K562 (cell line): Measurements from ENCODE around the gene SIRPG. TPM values are rescaled to one million over a fixed set of nuclear protein-coding genes. Genes with fewer than 3 reads are reported as not detected.

Experiments
- ATAC-seq: fragments of 200-7000 bp; cut with Tn5 transposase; 3 replicates; pipeline ENCODE4 v1.9.1; 2020; ENCODE audit warnings: moderate library complexity
- BruUV-seq: library from RNA; stranded (reverse); fragments of 400-500 nt; replicated peaks from 2 replicates; lab custom pipeline; 2021; lab: Mats Ljungman, UMichigan
- CTCF ChIA-PET: fragments of 300-600 bp; formaldehyde crosslinking; extraction: SDS; loops from one replicate; lab custom pipeline; 2021; ENCODE audit warnings: low intra/inter-chr PET ratio; lab: Yijun Ruan, JAX
- POLR2A ChIA-PET: fragments of 300-600, 350-650 bp; sonication (Branson Sonifier 250); formaldehyde crosslinking; extraction: SDS; loops from one replicate; lab custom pipeline; 2021; ENCODE audit warnings: antibody characterized with exemption, inconsistent platforms; lab: Yijun Ruan, JAX
- DNase-seq, 4 experiments: peaks; one replicate each; pipeline versions ENCODE4 v3.0.0 to v3.0.0-alpha.2; 2011 to 2018; ENCODE audit warnings: low spot score in 3 of 4, mixed read lengths in 3 of 4; ENCODE audit errors: extremely low read depth in 1 of 4
- FAIRE-seq: peaks from 2 replicates; lab custom pipeline; 2011; peaks lifted over from hg19 to GRCh38; lab: Jason Lieb, UNC
- H2AFZ ChIP-seq: 2 replicates; pipeline ENCODE4 v1.6.0; 2011; ENCODE audit warnings: low read depth, low read length, control low read depth, inconsistent platforms
- H3K27ac ChIP-seq: fragments of 200-600 bp; 3 replicates; pipeline ENCODE4 v1.8.0; 2011; ENCODE audit warnings: low read depth, mild to moderate bottlenecking, control low read depth, inconsistent platforms, low read length, moderate library complexity, mixed read lengths; ENCODE audit errors: extremely low read depth
- H3K27me3 ChIP-seq, 2 experiments: fragments of 300-600 bp in 1 of 2; 2 replicates in 1 of 2; 3 replicates in 1 of 2; pipeline versions ENCODE4 v1.6.0 to v1.8.0; 2011; ENCODE audit warnings: inconsistent platforms in 2 of 2, low read length in 2 of 2, mild to moderate bottlenecking in 1 of 2, mixed read lengths in 1 of 2, moderate library complexity in 1 of 2; ENCODE audit not compliant: control insufficient read depth in 2 of 2, insufficient read depth in 2 of 2
- H3K36me3 ChIP-seq: fragments of 300-600 bp; 3 replicates; pipeline ENCODE4 v1.8.0; 2011; ENCODE audit warnings: mild to moderate bottlenecking, low read length, inconsistent platforms; ENCODE audit not compliant: control insufficient read depth, insufficient read depth
- H3K4me1 ChIP-seq, 2 experiments: fragments of 200-600 bp in 1 of 2; replicated peaks in 1 of 2; 2 replicates in 1 of 2; 3 replicates in 1 of 2; pipeline versions ENCODE4 v1.5.1 to v1.8.0; 2011; ENCODE audit warnings: inconsistent platforms in 2 of 2, low read length in 2 of 2, mild to moderate bottlenecking in 1 of 2, mixed read lengths in 1 of 2, moderate library complexity in 1 of 2; ENCODE audit not compliant: control insufficient read depth in 2 of 2, insufficient read depth in 2 of 2
- H3K4me2 ChIP-seq: 2 replicates; pipeline ENCODE4 v1.6.1; 2011; ENCODE audit warnings: low read length, control low read depth, inconsistent platforms, mixed read lengths; ENCODE audit not compliant: insufficient read depth
- H3K4me3 ChIP-seq: fragments of 200-600 bp; sonication (generic), shearing (Covaris generic); 2 replicates; pipeline ENCODE4 v1.5.1; 2016; ENCODE audit warnings: control low read depth, inconsistent platforms
- H3K79me2 ChIP-seq: fragments of 200-600 bp; 3 replicates; pipeline ENCODE4 v1.8.0; 2011; ENCODE audit warnings: low read length, inconsistent platforms; ENCODE audit not compliant: control insufficient read depth, insufficient read depth
- H3K9ac ChIP-seq, 2 experiments: 2 replicates each; pipeline versions ENCODE4 v1.6.0 to v1.6.1; 2011; ENCODE audit warnings: low read depth in 2 of 2, low read length in 2 of 2, control low read depth in 1 of 2, inconsistent platforms in 1 of 2, mild to moderate bottlenecking in 1 of 2, mixed read lengths in 1 of 2; ENCODE audit not compliant: insufficient read depth in 1 of 2
- H3K9me1 ChIP-seq: one replicate; pipeline ENCODE4 v1.6.0; 2011; ENCODE audit warnings: inconsistent platforms, mild to moderate bottlenecking, low read length, moderate library complexity; ENCODE audit not compliant: control insufficient read depth, insufficient read depth
- H3K9me3 ChIP-seq: replicated peaks from 2 replicates; pipeline ENCODE4 v1.5.1; 2011; ENCODE audit warnings: low read depth, low read length, inconsistent platforms; ENCODE audit not compliant: control insufficient read depth, insufficient read depth
- H4K20me1 ChIP-seq: replicated peaks from 2 replicates; pipeline ENCODE4 v1.6.1; 2011; ENCODE audit warnings: low read length, inconsistent platforms, mixed read lengths; ENCODE audit not compliant: control insufficient read depth, insufficient read depth
- HDAC6 ChIP-seq: IDR thresholded peaks from 2 replicates; pipeline ENCODE4 v1.6.1; 2012; ENCODE audit warnings: low read depth, mild to moderate bottlenecking, control low read depth, inconsistent platforms, low read length, moderate library complexity
- PRMT5 ChIP-seq: sonication (generic); formaldehyde crosslinking; IDR thresholded peaks from 2 replicates; pipeline ENCODE4 v1.5.0; 2020; ENCODE audit warnings: missing genetic modification reagents
- ZNF165 ChIP-seq: fragments of 250-450 bp; sonication (Bioruptor Pico); IDR thresholded peaks from 2 replicates; pipeline ENCODE4 v1.4.0; 2020; ENCODE audit warnings: borderline replicate concordance
- WGBS: fragments of 100-300 bp; shearing (Covaris generic); methylation state at CpG from one replicate; pipeline ENCODE4 v1.1.6; 2016; ENCODE audit warnings: low coverage, mixed read lengths; ENCODE audit not compliant: insufficient coverage; ENCODE audit errors: missing lambda C conversion rate; 5-methylcytosine and 5-hydroxymethylcytosine counted together
- in situ Hi-C: fragments of 300-500 bp; cut with MboI; formaldehyde crosslinking; loops from 4 replicates; pipeline ENCODE4 v1.15.0; 2018; ENCODE audit warnings: inconsistent platforms, mixed read lengths
- intact Hi-C: fragments of 100-400 bp; cut with micrococcal nuclease; formaldehyde crosslinking; loops from 2 replicates; pipeline ENCODE4 v1.14.2; 2022
- polyA plus RNA-seq, 8 experiments: library from polyadenylated mRNA; depleted of rRNA in 4 of 8; stranded (reverse) in 5 of 8; unstranded in 3 of 8; fragments of >200 nt; fragmentation: Nextera tagmentation in 2 of 8; fragmentation: Illumina TruSeq in 1 of 8; extraction: Ambion mirVana in 2 of 8; extraction: Trizol in 1 of 8; gene quantifications; 2 replicates each; pipeline versions ENCODE4 v1.2.1 to v1.2.3, GENCODE V29; 2011 to 2014; ENCODE audit warnings: inconsistent platforms in 1 of 8, missing spikeins in 1 of 8
- total RNA-seq, 7 experiments: library from RNA; depleted of rRNA in 6 of 7; stranded (reverse); fragments of >200 nt in 6 of 7; fragmentation: Illumina TruSeq in 2 of 7; extraction: Trizol in 2 of 7; gene quantifications; 2 replicates each; pipeline versions ENCODE4 v1.2.1 to v1.2.3, GENCODE V29; 2011 to 2021; ENCODE audit warnings: low replicate concordance in 1 of 7
- TF ChIP-seq, protein P1 (sequence below): fragments of 150-350 bp; conservative IDR thresholded peaks from 2 replicates; pipeline ENCODE4 v1.6.1; 2014; ENCODE audit warnings: low read length

SIRPG gene
- total and polyA plus RNA-seq, 9 of the 15 experiments (the other 6 are each of a cell fraction or from before 2014, with no cell fraction given), result not detected

DNA sequence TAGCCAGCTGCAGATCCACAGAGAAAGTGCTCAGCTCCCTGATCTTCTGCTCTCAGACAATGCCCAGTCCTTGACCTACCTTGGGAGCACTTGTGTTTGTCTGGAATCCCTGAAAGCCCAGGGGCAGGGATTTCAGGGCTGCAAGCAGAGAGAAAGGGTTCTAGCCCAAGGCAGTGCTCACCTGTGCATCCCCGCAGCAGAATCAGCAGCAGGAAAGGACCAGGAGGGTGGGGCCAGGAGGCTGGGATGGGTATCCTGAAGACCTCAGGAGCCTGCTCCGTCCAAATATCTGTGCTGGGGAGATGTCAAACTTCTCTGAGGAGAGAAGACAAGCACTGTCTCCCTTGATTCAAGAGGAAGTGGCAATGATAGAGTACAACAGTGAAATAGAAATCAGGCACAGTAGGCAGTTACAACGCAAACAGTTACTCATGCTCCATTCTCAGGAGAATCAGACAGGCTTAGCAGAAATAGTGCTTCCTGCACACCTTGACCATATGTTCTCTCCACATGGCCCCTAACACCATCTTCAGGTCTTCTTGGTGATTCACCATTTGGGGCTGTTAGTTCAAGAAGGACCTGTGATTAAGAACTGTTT, 28.7 kb upstream of the SIRPG start (continued):
- TF ChIP-seq, protein P1, sequence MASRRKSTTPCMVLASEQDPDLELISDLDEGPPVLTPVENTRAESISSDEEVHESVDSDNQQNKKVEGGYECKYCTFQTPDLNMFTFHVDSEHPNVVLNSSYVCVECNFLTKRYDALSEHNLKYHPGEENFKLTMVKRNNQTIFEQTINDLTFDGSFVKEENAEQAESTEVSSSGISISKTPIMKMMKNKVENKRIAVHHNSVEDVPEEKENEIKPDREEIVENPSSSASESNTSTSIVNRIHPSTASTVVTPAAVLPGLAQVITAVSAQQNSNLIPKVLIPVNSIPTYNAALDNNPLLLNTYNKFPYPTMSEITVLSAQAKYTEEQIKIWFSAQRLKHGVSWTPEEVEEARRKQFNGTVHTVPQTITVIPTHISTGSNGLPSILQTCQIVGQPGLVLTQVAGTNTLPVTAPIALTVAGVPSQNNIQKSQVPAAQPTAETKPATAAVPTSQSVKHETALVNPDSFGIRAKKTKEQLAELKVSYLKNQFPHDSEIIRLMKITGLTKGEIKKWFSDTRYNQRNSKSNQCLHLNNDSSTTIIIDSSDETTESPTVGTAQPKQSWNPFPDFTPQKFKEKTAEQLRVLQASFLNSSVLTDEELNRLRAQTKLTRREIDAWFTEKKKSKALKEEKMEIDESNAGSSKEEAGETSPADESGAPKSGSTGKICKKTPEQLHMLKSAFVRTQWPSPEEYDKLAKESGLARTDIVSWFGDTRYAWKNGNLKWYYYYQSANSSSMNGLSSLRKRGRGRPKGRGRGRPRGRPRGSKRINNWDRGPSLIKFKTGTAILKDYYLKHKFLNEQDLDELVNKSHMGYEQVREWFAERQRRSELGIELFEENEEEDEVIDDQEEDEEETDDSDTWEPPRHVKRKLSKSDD, result no peak
- no peak for TF ChIP-seq HDAC6

DNA sequence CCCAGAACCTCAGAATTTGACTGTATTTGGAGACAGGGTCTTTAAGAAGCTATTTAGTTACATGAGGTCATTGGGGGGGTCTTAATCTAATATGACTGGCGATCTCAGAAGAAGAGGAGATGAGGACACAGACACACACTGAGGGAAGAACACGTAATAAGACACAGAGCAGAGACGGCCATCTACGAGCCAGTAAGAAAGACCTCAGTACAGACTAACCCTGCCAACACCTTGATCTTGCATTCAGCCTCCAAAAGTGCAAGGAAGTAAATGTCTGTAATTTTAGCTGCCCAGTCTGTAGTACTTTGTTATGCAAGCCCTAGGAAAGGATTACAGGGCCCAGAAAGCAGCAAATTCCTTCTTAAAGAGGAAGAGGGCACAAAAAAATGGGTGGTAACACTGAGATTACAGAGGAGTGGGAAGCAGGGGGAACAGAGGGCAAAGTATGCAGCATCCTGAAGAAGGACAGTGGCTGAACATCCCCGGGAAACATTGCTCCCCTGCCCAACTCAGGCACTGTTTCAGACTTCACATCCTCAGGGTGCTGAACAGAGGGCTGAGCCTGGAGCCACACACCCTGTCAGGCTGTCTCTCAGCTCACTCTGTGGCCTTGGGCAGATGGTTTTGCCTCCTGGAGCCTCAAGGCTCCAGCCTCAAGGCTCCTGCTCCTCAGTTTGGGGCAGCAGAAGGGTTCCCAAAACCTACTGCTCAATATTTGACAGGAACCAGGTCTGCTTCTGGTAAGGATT, 27.9 kb upstream of the SIRPG start:
- H3K9ac ChIP-seq, result no peak overlapping the region
- ATAC-seq, result no peak
- TF ChIP-seq PRMT5 (CRISPR knock-in tag) (no peak), ZNF165 (CRISPR knock-in tag) (no peak)
- no peak overlapping the region for H3K4me2 ChIP-seq
- no peaks in the 10 kb centered on the region; a peak in 1 of 5 replicates for H3K27me3 ChIP-seq
- no peaks in the 10 kb centered on the region for H3K36me3 ChIP-seq
- no peaks in the 10 kb centered on the region for H3K79me2 ChIP-seq
- no peak overlapping the region for H3K4me3 ChIP-seq
- ChIA-PET POLR2A (interaction anchor here (0.6 to 0.9 kb wide), 3 partner anchors 20 to 67 kb away, joined by 3 to 4 read pairs (median 3); no protein-coding TSS in a partner anchor), CTCF (no interaction called here)
- in situ Hi-C loops, result no loop called here
- peaks cover 2% of the 10 kb centered on the region for H3K9me1 ChIP-seq
- no peaks in the 10 kb centered on the region for H3K4me1 ChIP-seq
- H3K9me3 ChIP-seq, result no peaks in the 10 kb centered on the region
- intact Hi-C loops, result no loop called here
- DNase-seq, result no peak
- no peaks in the 10 kb centered on the region for H4K20me1 ChIP-seq
- no TSS peak for BruUV-seq
- FAIRE-seq, result no peak
- H3K27ac ChIP-seq, result no peak overlapping the region
- 3% methylated on average over 5 of the region's 5 CpGs for WGBS
- H2AFZ ChIP-seq, result no peak overlapping the region
